ENCODE measurements around the gene ACADL.

GRCh38 chr2:210230984-210231383, 5.7 kb upstream of the ACADL start:
- no peak for TF ChIP-seq EZH2 (IDR thresholded peaks at IDR 0.05; ENCODE audit: low read depth)
- TF ChIP-seq, protein P1, sequence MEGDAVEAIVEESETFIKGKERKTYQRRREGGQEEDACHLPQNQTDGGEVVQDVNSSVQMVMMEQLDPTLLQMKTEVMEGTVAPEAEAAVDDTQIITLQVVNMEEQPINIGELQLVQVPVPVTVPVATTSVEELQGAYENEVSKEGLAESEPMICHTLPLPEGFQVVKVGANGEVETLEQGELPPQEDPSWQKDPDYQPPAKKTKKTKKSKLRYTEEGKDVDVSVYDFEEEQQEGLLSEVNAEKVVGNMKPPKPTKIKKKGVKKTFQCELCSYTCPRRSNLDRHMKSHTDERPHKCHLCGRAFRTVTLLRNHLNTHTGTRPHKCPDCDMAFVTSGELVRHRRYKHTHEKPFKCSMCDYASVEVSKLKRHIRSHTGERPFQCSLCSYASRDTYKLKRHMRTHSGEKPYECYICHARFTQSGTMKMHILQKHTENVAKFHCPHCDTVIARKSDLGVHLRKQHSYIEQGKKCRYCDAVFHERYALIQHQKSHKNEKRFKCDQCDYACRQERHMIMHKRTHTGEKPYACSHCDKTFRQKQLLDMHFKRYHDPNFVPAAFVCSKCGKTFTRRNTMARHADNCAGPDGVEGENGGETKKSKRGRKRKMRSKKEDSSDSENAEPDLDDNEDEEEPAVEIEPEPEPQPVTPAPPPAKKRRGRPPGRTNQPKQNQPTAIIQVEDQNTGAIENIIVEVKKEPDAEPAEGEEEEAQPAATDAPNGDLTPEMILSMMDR (conservative IDR thresholded peaks at IDR 0.05), result no peak

Measured in PC-9 (cell line).